ENCODE measurements around the gene NIT2.

GRCh38 chr3:100376301-100376700 lies 41.7 kb downstream of the NIT2 start:
- TF ChIP-seq RFX5 (IDR thresholded peaks at IDR 0.05; ENCODE audit: low read depth, low read length) (no peak), IKZF1 (conservative IDR thresholded peaks at IDR 0.05) (no peak), CTCF (IDR thresholded peaks at IDR 0.05 in 2 of 3, conservative IDR thresholded peaks at IDR 0.05 in 1 of 3; ENCODE audit: control insufficient read depth in 2 of 3, extremely low read depth in 1 of 3, insufficient read depth in 1 of 3, low read depth in 3 of 3, low read length in 3 of 3) (no peak), RBBP5 (conservative IDR thresholded peaks at IDR 0.05) (no peak)
